ENCODE results near the gene TRIM59. TPM values are rescaled to one million over a fixed set of nuclear protein-coding genes. Genes with fewer than 3 reads are reported as not detected.

The TRIM59 gene
- total and polyA plus RNA-seq, 4 donors, result 1.1 to 12.5 (median 3.1) TPM

- ATAC-seq (ENCODE audit: insufficient read depth, low FRiP score) (no peak), DNase-seq (peak in 2 of 3 donors; percentile 41 to 67)
- Histone ChIP-seq H3K36me3 (ENCODE audit: control insufficient read depth in 4 of 4, insufficient read depth in 4 of 4, low read length in 4 of 4) (no peaks in the 10 kb centered on the region), H3K27me3 (ENCODE audit: control insufficient read depth in 3 of 3, insufficient read depth in 3 of 3, low read length in 2 of 3) (no peaks in the 10 kb centered on the region), H3K4me3 (no peak overlapping the region), H3K9ac (ENCODE audit: insufficient read depth in 1 of 2, low read length in 2 of 2) (no peak overlapping the region), H3K9me3 (ENCODE audit: control insufficient read depth in 4 of 4, insufficient read depth in 3 of 4, low read length in 3 of 4) (no peaks in the 10 kb centered on the region), H3K4me1 (ENCODE audit: control insufficient read depth in 5 of 5, insufficient read depth in 5 of 5, low read length in 5 of 5) (peaks cover 0 to 1% (median 0%) of the 10 kb centered on the region in 5 donors), H3K27ac (ENCODE audit: low read depth in 1 of 2, low read length in 1 of 2) (no peak overlapping the region)
- TF ChIP-seq CTCF (IDR thresholded peaks at IDR 0.05; ENCODE audit: control extremely low read depth, extremely low read depth), result no peak
- WGBS, 2 donors, result 0 to 12% methylated on average over 2 of the region's 2 CpGs
Measured at GRCh38 chr3:160486459-160486869, 36.9 kb upstream of the TRIM59 start.

GRCh38 chr3:160482796-160483195 is 33.2 kb upstream of the TRIM59 start:
- ATAC-seq (ENCODE audit: insufficient read depth, low FRiP score), result no peak
- 72 to 80% methylated on average over 3 of the region's 3 CpGs for WGBS, 2 donors
- H3K4me3 ChIP-seq, result no peak overlapping the region

GRCh38 chr3:160481856-160482255 is 32.3 kb upstream of the TRIM59 start:
- no peaks in the 10 kb centered on the region for H3K36me3 ChIP-seq (ENCODE audit: control insufficient read depth in 4 of 4, insufficient read depth in 4 of 4, low read length in 4 of 4)
- H3K4me3 ChIP-seq, result no peak overlapping the region
- no peak overlapping the region for H3K9ac ChIP-seq (ENCODE audit: insufficient read depth in 1 of 2, low read length in 2 of 2)
- H3K27ac ChIP-seq (ENCODE audit: low read depth in 1 of 2, low read length in 1 of 2), result no peak overlapping the region
- peak in 1 of 3 donors; percentile 9 for DNase-seq
- H3K27me3 ChIP-seq (ENCODE audit: control insufficient read depth in 3 of 3, insufficient read depth in 3 of 3, low read length in 2 of 3), result no peaks in the 10 kb centered on the region
- no peak for TF ChIP-seq CTCF (IDR thresholded peaks at IDR 0.05; ENCODE audit: control extremely low read depth, extremely low read depth)
- H3K9me3 ChIP-seq (ENCODE audit: control insufficient read depth in 4 of 4, insufficient read depth in 3 of 4, low read length in 3 of 4), result no peaks in the 10 kb centered on the region
- WGBS, 2 donors, result 81 to 83% methylated on average over 6 of the region's 6 CpGs
- peaks cover 0 to 1% (median 0%) of the 10 kb centered on the region in 5 donors for H3K4me1 ChIP-seq (ENCODE audit: control insufficient read depth in 5 of 5, insufficient read depth in 5 of 5, low read length in 5 of 5)
- no peak for ATAC-seq (ENCODE audit: insufficient read depth, low FRiP score)

More at GRCh38 chr3:160482796-160483195, 33.2 kb upstream of the TRIM59 start:
- Histone ChIP-seq H3K36me3 (ENCODE audit: control insufficient read depth in 4 of 4, insufficient read depth in 4 of 4, low read length in 4 of 4) (no peaks in the 10 kb centered on the region), H3K9ac (ENCODE audit: insufficient read depth in 1 of 2, low read length in 2 of 2) (no peak overlapping the region), H3K27me3 (ENCODE audit: control insufficient read depth in 3 of 3, insufficient read depth in 3 of 3, low read length in 2 of 3) (no peaks in the 10 kb centered on the region), H3K9me3 (ENCODE audit: control insufficient read depth in 4 of 4, insufficient read depth in 3 of 4, low read length in 3 of 4) (no peaks in the 10 kb centered on the region), H3K4me1 (ENCODE audit: control insufficient read depth in 5 of 5, insufficient read depth in 5 of 5, low read length in 5 of 5) (peaks cover 0 to 1% (median 0%) of the 10 kb centered on the region in 5 donors), H3K27ac (ENCODE audit: low read depth in 1 of 2, low read length in 1 of 2) (no peak overlapping the region)
- DNase-seq, result no peak
- TF ChIP-seq CTCF (IDR thresholded peaks at IDR 0.05; ENCODE audit: control extremely low read depth, extremely low read depth), result no peak

- 94 to 97% methylated on average over 5 of the region's 5 CpGs for WGBS, 2 donors
- Histone ChIP-seq H3K36me3 (ENCODE audit: control insufficient read depth in 4 of 4, insufficient read depth in 4 of 4, low read length in 4 of 4) (no peaks in the 10 kb centered on the region), H3K4me1 (ENCODE audit: control insufficient read depth in 5 of 5, insufficient read depth in 5 of 5, low read length in 5 of 5) (peaks cover 0 to under 1% (median 0%) of the 10 kb centered on the region in 5 donors), H3K9ac (ENCODE audit: insufficient read depth in 1 of 2, low read length in 2 of 2) (no peak overlapping the region), H3K9me3 (ENCODE audit: control insufficient read depth in 4 of 4, insufficient read depth in 3 of 4, low read length in 3 of 4) (no peaks in the 10 kb centered on the region), H3K4me3 (no peak overlapping the region), H3K27me3 (ENCODE audit: control insufficient read depth in 3 of 3, insufficient read depth in 3 of 3, low read length in 2 of 3) (no peaks in the 10 kb centered on the region), H3K27ac (ENCODE audit: low read depth in 1 of 2, low read length in 1 of 2) (no peak overlapping the region)
- ATAC-seq (ENCODE audit: insufficient read depth, low FRiP score) (no peak), DNase-seq (no peak)
- no peak for TF ChIP-seq CTCF (IDR thresholded peaks at IDR 0.05; ENCODE audit: control extremely low read depth, extremely low read depth)
Measured at GRCh38 chr3:160480931-160481330, 31.3 kb upstream of the TRIM59 start.

Data from lung (tissue), 12 donors.